T-helper 1 cell treated with Interleukin-12 subunit alpha and Interleukin-12 subunit beta and Interleukin-4 antibody, amounts not matched to agents 30 μg/mL and 1 μg/mL, for 36 hours (primary cell): ENCODE data around the gene ZNF578.
"Not testable (repeated sequence)": the region's sequence is repeated elsewhere in the genome, so short reads cannot be mapped to it uniquely, and the experiment has no call there.

Source experiments
- H3K27ac Mint-ChIP-seq: one replicate; pipeline ENCODE4 v1.8.0; 2021; ENCODE audit warnings: mild to moderate bottlenecking, mixed read lengths
- H3K27me3 Mint-ChIP-seq: one replicate; pipeline ENCODE4 v1.8.0; 2021; ENCODE audit warnings: low read depth, mixed read lengths
- H3K36me3 Mint-ChIP-seq: one replicate; pipeline ENCODE4 v1.8.0; 2021; ENCODE audit warnings: low read depth, mixed read lengths
- H3K4me1 Mint-ChIP-seq: one replicate; pipeline ENCODE4 v1.8.0; 2021; ENCODE audit warnings: low read depth, mixed read lengths
- H3K4me3 Mint-ChIP-seq: one replicate; pipeline ENCODE4 v1.8.0; 2021; ENCODE audit warnings: mild to moderate bottlenecking, moderate library complexity, mixed read lengths
- H3K9me3 Mint-ChIP-seq: one replicate; pipeline ENCODE4 v1.8.0; 2021; ENCODE audit warnings: mixed read lengths

The ZNF578 gene

GRCh38 chr19:52532480-52532879 lies 79.1 kb downstream of the ZNF578 start:
- Mint-ChIP-seq H3K4me3 (no peak overlapping the region), H3K9me3 (peaks cover 19% of the 10 kb centered on the region), H3K4me1 (peaks cover 29% of the 10 kb centered on the region), H3K27ac (no peak overlapping the region), H3K27me3 (no peaks in the 10 kb centered on the region), H3K36me3 (peaks cover 54% of the 10 kb centered on the region)

GRCh38 chr19:52533901-52534300 lies 80.5 kb downstream of the ZNF578 start:
- H3K27ac Mint-ChIP-seq, result no peak overlapping the region
- peaks cover 52% of the 10 kb centered on the region for H3K36me3 Mint-ChIP-seq
- peaks cover 20% of the 10 kb centered on the region for H3K4me1 Mint-ChIP-seq
- no peaks in the 10 kb centered on the region for H3K27me3 Mint-ChIP-seq
- H3K9me3 Mint-ChIP-seq, result peaks cover 25% of the 10 kb centered on the region
- no peak overlapping the region for H3K4me3 Mint-ChIP-seq

GRCh38 chr19:52535385-52535770 lies 82.0 kb downstream of the ZNF578 start:
- peak overlapping the region; percentile 94 for H3K4me3 Mint-ChIP-seq
- H3K27ac Mint-ChIP-seq, result peak overlapping the region; percentile 98
- H3K4me1 Mint-ChIP-seq, result peaks cover 19% of the 10 kb centered on the region
- not testable (repeated sequence) for H3K27me3 Mint-ChIP-seq
- H3K9me3 Mint-ChIP-seq, result peaks cover 30% of the 10 kb centered on the region
- H3K36me3 Mint-ChIP-seq, result peaks cover 53% of the 10 kb centered on the region

- H3K27ac Mint-ChIP-seq, result peak overlapping the region; percentile 98
- peaks cover 18% of the 10 kb centered on the region for H3K4me1 Mint-ChIP-seq
- peaks cover 58% of the 10 kb centered on the region for H3K36me3 Mint-ChIP-seq
- peak overlapping the region; percentile 94 for H3K4me3 Mint-ChIP-seq
- H3K27me3 Mint-ChIP-seq, result no peaks in the 10 kb centered on the region
- H3K9me3 Mint-ChIP-seq, result peaks cover 35% of the 10 kb centered on the region
These were observed 82.6 kb downstream of the ZNF578 start for GRCh38 chr19:52535771-52536447.

GRCh38 chr19:52536448-52536800 lies 83.1 kb downstream of the ZNF578 start:
- Mint-ChIP-seq H3K27ac (peak overlapping the region; percentile 98), H3K36me3 (peaks cover 59% of the 10 kb centered on the region), H3K4me1 (peaks cover 16% of the 10 kb centered on the region), H3K27me3 (no peaks in the 10 kb centered on the region), H3K9me3 (peaks cover 31% of the 10 kb centered on the region), H3K4me3 (peak overlapping the region; percentile 94)

- peaks cover 45% of the 10 kb centered on the region for H3K9me3 Mint-ChIP-seq
- not testable (repeated sequence) for H3K27me3 Mint-ChIP-seq, H3K27ac Mint-ChIP-seq, H3K4me3 Mint-ChIP-seq
- peaks cover 63% of the 10 kb centered on the region for H3K36me3 Mint-ChIP-seq
- peaks cover 32% of the 10 kb centered on the region for H3K4me1 Mint-ChIP-seq
These were observed 85.5 kb downstream of the ZNF578 start for GRCh38 chr19:52538815-52539214.

- peaks cover 50% of the 10 kb centered on the region for H3K9me3 Mint-ChIP-seq
- peaks cover 27% of the 10 kb centered on the region for H3K4me1 Mint-ChIP-seq
These were observed 87.8 kb downstream of the ZNF578 start for GRCh38 chr19:52541176-52541575.

GRCh38 chr19:52541608-52542007 lies 88.3 kb downstream of the ZNF578 start:
- Mint-ChIP-seq H3K27ac (no peak overlapping the region), H3K4me1 (peaks cover 23% of the 10 kb centered on the region)

More at GRCh38 chr19:52541176-52541575, 87.8 kb downstream of the ZNF578 start:
- H3K36me3 Mint-ChIP-seq, result peaks cover 70% of the 10 kb centered on the region
- H3K27ac Mint-ChIP-seq, H3K4me3 Mint-ChIP-seq, H3K27me3 Mint-ChIP-seq: not testable (repeated sequence)

GRCh38 chr19:52542541-52542940 lies 89.2 kb downstream of the ZNF578 start:
- peak overlapping the region; percentile 38 for H3K4me3 Mint-ChIP-seq

More at GRCh38 chr19:52541608-52542007, 88.3 kb downstream of the ZNF578 start:
- Mint-ChIP-seq H3K9me3 (peaks cover 46% of the 10 kb centered on the region), H3K4me3 (no peak overlapping the region), H3K27me3 (no peaks in the 10 kb centered on the region), H3K36me3 (peaks cover 70% of the 10 kb centered on the region)

GRCh38 chr19:52542984-52543664 lies 89.8 kb downstream of the ZNF578 start:
- peaks cover 75% of the 10 kb centered on the region for H3K36me3 Mint-ChIP-seq
- peaks cover 53% of the 10 kb centered on the region for H3K9me3 Mint-ChIP-seq
- peak overlapping the region; percentile 74 for H3K27ac Mint-ChIP-seq
- peak overlapping the region; percentile 38 for H3K4me3 Mint-ChIP-seq
- H3K27me3 Mint-ChIP-seq, result no peaks in the 10 kb centered on the region
- H3K4me1 Mint-ChIP-seq, result peaks cover 18% of the 10 kb centered on the region

More at GRCh38 chr19:52542541-52542940, 89.2 kb downstream of the ZNF578 start:
- not testable (repeated sequence) for H3K27me3 Mint-ChIP-seq
- peak overlapping the region; percentile 74 for H3K27ac Mint-ChIP-seq
- peaks cover 18% of the 10 kb centered on the region for H3K4me1 Mint-ChIP-seq
- H3K9me3 Mint-ChIP-seq, result peaks cover 50% of the 10 kb centered on the region
- H3K36me3 Mint-ChIP-seq, result peaks cover 69% of the 10 kb centered on the region

- Mint-ChIP-seq H3K27ac (no peak overlapping the region), H3K36me3 (peaks cover 83% of the 10 kb centered on the region), H3K4me1 (no peaks in the 10 kb centered on the region), H3K4me3 (no peak overlapping the region), H3K9me3 (peaks cover 62% of the 10 kb centered on the region), H3K27me3 (no peaks in the 10 kb centered on the region)
These were observed 101.0 kb downstream of the ZNF578 start for GRCh38 chr19:52554216-52554971.

- H3K4me1 Mint-ChIP-seq, result no peaks in the 10 kb centered on the region
- H3K9me3 Mint-ChIP-seq, result peaks cover 71% of the 10 kb centered on the region
- no peak overlapping the region for H3K27ac Mint-ChIP-seq
- H3K4me3 Mint-ChIP-seq, result no peak overlapping the region
- no peaks in the 10 kb centered on the region for H3K27me3 Mint-ChIP-seq
- H3K36me3 Mint-ChIP-seq, result peaks cover 79% of the 10 kb centered on the region
These were observed 104.1 kb downstream of the ZNF578 start for GRCh38 chr19:52557231-52557995.

- Mint-ChIP-seq H3K9me3 (peaks cover 71% of the 10 kb centered on the region), H3K36me3 (peaks cover 78% of the 10 kb centered on the region)
- not testable (repeated sequence) for H3K4me3 Mint-ChIP-seq, H3K27ac Mint-ChIP-seq, H3K4me1 Mint-ChIP-seq, H3K27me3 Mint-ChIP-seq
These were observed 105.5 kb downstream of the ZNF578 start for GRCh38 chr19:52558732-52559445.

GRCh38 chr19:52561611-52562010 lies 108.3 kb downstream of the ZNF578 start:
- not testable (repeated sequence) for H3K27me3 Mint-ChIP-seq, H3K4me1 Mint-ChIP-seq, H3K27ac Mint-ChIP-seq, H3K4me3 Mint-ChIP-seq
- Mint-ChIP-seq H3K9me3 (peaks cover 68% of the 10 kb centered on the region), H3K36me3 (peaks cover 72% of the 10 kb centered on the region)
